ENCODE results near the gene FGGY.

DNA sequence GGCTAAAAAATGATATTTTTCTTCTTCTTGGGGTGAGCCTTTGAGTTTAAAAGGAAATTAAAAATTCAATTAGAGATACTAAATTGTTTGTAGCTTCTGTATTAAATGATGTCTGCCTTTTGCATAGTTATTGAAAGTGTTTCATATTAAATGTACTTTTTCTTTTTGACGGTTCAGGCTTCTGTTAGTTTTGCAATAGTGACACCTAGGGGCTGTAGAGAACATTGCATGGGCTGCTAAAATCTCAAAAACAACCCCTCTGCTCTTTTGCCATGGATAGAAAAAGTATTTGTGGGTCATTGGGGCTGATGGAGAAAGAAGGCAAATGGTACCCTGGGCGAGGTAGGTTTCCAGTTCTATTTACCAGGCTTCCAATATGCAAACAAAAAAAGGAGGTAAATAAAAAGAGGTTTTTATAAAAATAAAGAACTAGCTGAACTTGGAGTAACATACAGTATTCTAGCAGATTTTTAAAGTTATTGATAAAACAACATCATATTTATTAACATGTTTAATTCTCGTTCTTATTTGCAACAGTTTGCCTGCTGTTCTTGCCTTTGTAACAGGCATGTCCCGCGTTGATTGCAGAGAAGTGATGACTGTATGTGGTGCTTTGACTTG lies 402.4 kb downstream of the FGGY start:
- TF ChIP-seq, protein P1, sequence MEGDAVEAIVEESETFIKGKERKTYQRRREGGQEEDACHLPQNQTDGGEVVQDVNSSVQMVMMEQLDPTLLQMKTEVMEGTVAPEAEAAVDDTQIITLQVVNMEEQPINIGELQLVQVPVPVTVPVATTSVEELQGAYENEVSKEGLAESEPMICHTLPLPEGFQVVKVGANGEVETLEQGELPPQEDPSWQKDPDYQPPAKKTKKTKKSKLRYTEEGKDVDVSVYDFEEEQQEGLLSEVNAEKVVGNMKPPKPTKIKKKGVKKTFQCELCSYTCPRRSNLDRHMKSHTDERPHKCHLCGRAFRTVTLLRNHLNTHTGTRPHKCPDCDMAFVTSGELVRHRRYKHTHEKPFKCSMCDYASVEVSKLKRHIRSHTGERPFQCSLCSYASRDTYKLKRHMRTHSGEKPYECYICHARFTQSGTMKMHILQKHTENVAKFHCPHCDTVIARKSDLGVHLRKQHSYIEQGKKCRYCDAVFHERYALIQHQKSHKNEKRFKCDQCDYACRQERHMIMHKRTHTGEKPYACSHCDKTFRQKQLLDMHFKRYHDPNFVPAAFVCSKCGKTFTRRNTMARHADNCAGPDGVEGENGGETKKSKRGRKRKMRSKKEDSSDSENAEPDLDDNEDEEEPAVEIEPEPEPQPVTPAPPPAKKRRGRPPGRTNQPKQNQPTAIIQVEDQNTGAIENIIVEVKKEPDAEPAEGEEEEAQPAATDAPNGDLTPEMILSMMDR (IDR thresholded peaks at IDR 0.05; ENCODE audit: low read depth, low read length, missing input control): peak; percentile 95
- TF ChIP-seq, protein P2, sequence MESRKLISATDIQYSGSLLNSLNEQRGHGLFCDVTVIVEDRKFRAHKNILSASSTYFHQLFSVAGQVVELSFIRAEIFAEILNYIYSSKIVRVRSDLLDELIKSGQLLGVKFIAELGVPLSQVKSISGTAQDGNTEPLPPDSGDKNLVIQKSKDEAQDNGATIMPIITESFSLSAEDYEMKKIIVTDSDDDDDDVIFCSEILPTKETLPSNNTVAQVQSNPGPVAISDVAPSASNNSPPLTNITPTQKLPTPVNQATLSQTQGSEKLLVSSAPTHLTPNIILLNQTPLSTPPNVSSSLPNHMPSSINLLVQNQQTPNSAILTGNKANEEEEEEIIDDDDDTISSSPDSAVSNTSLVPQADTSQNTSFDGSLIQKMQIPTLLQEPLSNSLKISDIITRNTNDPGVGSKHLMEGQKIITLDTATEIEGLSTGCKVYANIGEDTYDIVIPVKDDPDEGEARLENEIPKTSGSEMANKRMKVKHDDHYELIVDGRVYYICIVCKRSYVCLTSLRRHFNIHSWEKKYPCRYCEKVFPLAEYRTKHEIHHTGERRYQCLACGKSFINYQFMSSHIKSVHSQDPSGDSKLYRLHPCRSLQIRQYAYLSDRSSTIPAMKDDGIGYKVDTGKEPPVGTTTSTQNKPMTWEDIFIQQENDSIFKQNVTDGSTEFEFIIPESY (IDR thresholded peaks at IDR 0.05): no peak
- TF ChIP-seq JUND (IDR thresholded peaks at IDR 0.05): no peak

Measured in liver (tissue), 3 donors.